ENCODE results near the gene RNF157. TPM values are rescaled to one million over a fixed set of nuclear protein-coding genes. Genes with fewer than 3 reads are reported as not detected.

RNF157 gene
- total and polyA plus RNA-seq, 2 of the 4 experiments (the other 2 are of a cell fraction), result 0.54 to 1.3 TPM

GRCh38 chr17:76250141-76250540 is 9.8 kb upstream of the RNF157 start:
- Histone ChIP-seq H3K27me3 (ENCODE audit: control insufficient read depth, insufficient read depth, low read length) (peaks cover 2% of the 10 kb centered on the region; the same call in 1 of the 2 replicates), H3K4ac (ENCODE audit: low read depth, low read length) (no peak overlapping the region; the same call in 1 of the 2 replicates), H2BK15ac (ENCODE audit: low read depth, low read length) (no peak overlapping the region), H3K23ac (ENCODE audit: low read depth, low read length) (no peak overlapping the region), H2AFZ (replicated peaks; ENCODE audit: low read length, poor library complexity) (no peak overlapping the region), H4K20me1 (ENCODE audit: insufficient read depth, low read length) (no peaks in the 10 kb centered on the region; the same call in 1 of the 2 replicates), H3K9me1 (ENCODE audit: insufficient read depth, low read length) (peaks cover 22% of the 10 kb centered on the region), H3K4me2 (ENCODE audit: low read depth, low read length) (no peak overlapping the region), H2AK5ac (ENCODE audit: low read depth, low read length) (no peak overlapping the region), H3K9me3 (ENCODE audit: control insufficient read depth, insufficient read depth, low read length) (no peaks in the 10 kb centered on the region), H2BK120ac (ENCODE audit: low read depth, low read length) (no peak overlapping the region), H4K5ac (ENCODE audit: low read depth, low read length) (no peak overlapping the region), H3K27ac (ENCODE audit: insufficient read depth, low read length) (no peak overlapping the region), H3K36me3 (ENCODE audit: control insufficient read depth, insufficient read depth, low read length) (no peaks in the 10 kb centered on the region), H3K79me1 (ENCODE audit: low read depth in 1 of 2, low read length in 2 of 2) (no peaks in the 10 kb centered on the region; a peak in 1 of 4 replicates), H3K56ac (ENCODE audit: extremely low read depth, insufficient read depth, low read length) (no peak overlapping the region), H3K4me1 (ENCODE audit: control insufficient read depth, insufficient read depth, low read length) (peaks cover 15% of the 10 kb centered on the region), H2BK5ac (ENCODE audit: low read depth, low read length, poor library complexity, severe bottlenecking) (no peak overlapping the region), H2AK9ac (replicated peaks; ENCODE audit: low read depth, low read length, poor library complexity) (no peak overlapping the region), H3K14ac (replicated peaks; ENCODE audit: low read depth, low read length) (no peak overlapping the region), H3K9ac (ENCODE audit: low read depth, low read length) (no peak overlapping the region), H2BK20ac (ENCODE audit: low read depth, low read length) (no peak overlapping the region; the same call in 1 of the 2 replicates), H4K91ac (ENCODE audit: insufficient read depth, low read depth, low read length) (no peak overlapping the region), H3K18ac (ENCODE audit: low read depth, low read length) (no peak overlapping the region), H3K4me3 (ENCODE audit: insufficient read depth, low read depth, low read length) (no peak overlapping the region), H4K8ac (ENCODE audit: low read depth in 2 of 2, low read length in 2 of 2) (no peak overlapping the region)
- TF ChIP-seq RAD21 (IDR thresholded peaks at IDR 0.05; ENCODE audit: low read length), result no peak
- TF ChIP-seq, protein P1, sequence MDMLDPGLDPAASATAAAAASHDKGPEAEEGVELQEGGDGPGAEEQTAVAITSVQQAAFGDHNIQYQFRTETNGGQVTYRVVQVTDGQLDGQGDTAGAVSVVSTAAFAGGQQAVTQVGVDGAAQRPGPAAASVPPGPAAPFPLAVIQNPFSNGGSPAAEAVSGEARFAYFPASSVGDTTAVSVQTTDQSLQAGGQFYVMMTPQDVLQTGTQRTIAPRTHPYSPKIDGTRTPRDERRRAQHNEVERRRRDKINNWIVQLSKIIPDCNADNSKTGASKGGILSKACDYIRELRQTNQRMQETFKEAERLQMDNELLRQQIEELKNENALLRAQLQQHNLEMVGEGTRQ (IDR thresholded peaks at IDR 0.05; ENCODE audit: low read depth, low read length), result no peak
- TF ChIP-seq NFE2L2 (IDR thresholded peaks at IDR 0.05; ENCODE audit: low read depth, low read length), result no peak
- TF ChIP-seq, protein P2, sequence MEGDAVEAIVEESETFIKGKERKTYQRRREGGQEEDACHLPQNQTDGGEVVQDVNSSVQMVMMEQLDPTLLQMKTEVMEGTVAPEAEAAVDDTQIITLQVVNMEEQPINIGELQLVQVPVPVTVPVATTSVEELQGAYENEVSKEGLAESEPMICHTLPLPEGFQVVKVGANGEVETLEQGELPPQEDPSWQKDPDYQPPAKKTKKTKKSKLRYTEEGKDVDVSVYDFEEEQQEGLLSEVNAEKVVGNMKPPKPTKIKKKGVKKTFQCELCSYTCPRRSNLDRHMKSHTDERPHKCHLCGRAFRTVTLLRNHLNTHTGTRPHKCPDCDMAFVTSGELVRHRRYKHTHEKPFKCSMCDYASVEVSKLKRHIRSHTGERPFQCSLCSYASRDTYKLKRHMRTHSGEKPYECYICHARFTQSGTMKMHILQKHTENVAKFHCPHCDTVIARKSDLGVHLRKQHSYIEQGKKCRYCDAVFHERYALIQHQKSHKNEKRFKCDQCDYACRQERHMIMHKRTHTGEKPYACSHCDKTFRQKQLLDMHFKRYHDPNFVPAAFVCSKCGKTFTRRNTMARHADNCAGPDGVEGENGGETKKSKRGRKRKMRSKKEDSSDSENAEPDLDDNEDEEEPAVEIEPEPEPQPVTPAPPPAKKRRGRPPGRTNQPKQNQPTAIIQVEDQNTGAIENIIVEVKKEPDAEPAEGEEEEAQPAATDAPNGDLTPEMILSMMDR (conservative IDR thresholded peaks at IDR 0.05; ENCODE audit: low read depth, low read length), result no peak
- intact Hi-C loops (cut with micrococcal nuclease) (no loop called here), in situ Hi-C loops (cut with MboI; ENCODE audit: low sequenced_read_pairs) (no loop called here), dilution Hi-C loops (cut with HindIII; ENCODE audit: low sequenced_read_pairs, unreplicated experiment) (no loop called here)
- BruUV-seq (replicated peaks), result no TSS peak
- CTCF ChIA-PET, result interaction anchor here (0.6 kb wide), 1 partner anchor 18 kb away, joined by 4 read pairs; no protein-coding TSS in a partner anchor
- POLR2A ChIA-PET (ENCODE audit: unreplicated experiment), result no interaction called here
- 83% methylated on average over 1 of the region's 6 CpGs; no CpG with 5 or more reads in 1 of the 2 experiments for WGBS, 2 experiments (ENCODE audit: extremely low coverage in 2 of 2, insufficient read length in 1 of 2)
- ATAC-seq (ENCODE audit: low read depth), result no peak
- DNase-seq, result no peak

Measured in IMR-90 (cell line).